Stimulated activated CD4-positive, alpha-beta T cell treated with anti-CD3 and anti-CD28 coated beads, Interleukin-15, amount 100 ng/mL, for 1 hour (primary cell): Measurements from ENCODE around the gene MN1.

Experiments
- DNase-seq, 2 donors: peaks; one replicate each; pipeline ENCODE4 v3.0.0-alpha.2; 2020; ENCODE audit warnings: low read depth in 1 of 2, low spot score in 1 of 2

MN1 gene

GRCh38 chr22:27801616-27802345 is at the start of gene MN1:
Gene MN1 (minus strand): TSS chr22:27801756. CDS start chr22:27800543, 1,213 bp downstream.
- peak; percentile 19 to 52 for DNase-seq

GRCh38 chr22:27850000-27850521 is 48.5 kb upstream of the MN1 start:
- no peak for DNase-seq

DNA sequence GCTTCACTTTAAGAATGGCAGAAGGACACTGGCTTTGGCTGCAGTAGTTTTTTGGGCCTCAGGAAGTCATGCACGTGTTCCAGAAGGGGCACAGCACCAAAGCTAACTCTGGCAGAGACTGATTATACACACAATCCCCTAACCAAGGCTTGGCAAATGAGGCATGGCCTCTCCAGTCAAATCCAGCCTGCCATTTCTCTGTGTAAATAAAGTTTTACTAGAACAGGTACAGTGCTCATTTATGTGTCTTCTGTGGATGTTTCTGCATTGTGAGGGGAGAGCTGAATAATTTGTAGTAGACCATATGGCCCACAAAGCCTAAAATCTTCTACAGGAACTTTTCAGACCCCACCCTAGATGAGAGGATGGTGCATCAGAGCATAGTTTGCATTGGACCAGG is 46.4 kb upstream of the MN1 start:
- no peak for DNase-seq

GRCh38 chr22:27846910-27847309 is 45.4 kb upstream of the MN1 start:
- no peak for DNase-seq

- no peak for DNase-seq
These were observed 44.7 kb upstream of the MN1 start for GRCh38 chr22:27846248-27846757.

DNA sequence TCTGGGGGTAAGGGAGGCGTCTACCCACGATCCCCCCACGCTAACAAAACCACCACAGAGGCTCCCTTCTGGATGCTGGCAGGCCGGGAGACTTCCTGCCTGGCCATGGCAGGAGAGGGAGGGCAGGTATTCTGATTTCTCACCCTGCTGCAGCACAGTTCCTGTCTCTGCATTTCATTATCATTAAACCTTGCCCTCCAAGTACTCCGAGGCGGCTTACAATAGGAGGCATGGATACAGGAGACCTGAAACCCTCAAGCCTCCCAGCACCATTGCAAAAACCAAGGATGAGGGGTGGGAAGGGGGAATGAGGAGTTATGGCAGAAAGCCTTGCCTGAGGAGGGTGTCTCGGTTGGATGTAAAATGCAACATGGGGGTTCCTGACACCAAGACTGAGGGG is 44.1 kb upstream of the MN1 start:
- no peak for DNase-seq

GRCh38 chr22:27844656-27845591 is 43.4 kb upstream of the MN1 start:
- DNase-seq: no peak

GRCh38 chr22:27844256-27844655 is 42.7 kb upstream of the MN1 start:
- DNase-seq: no peak

DNA sequence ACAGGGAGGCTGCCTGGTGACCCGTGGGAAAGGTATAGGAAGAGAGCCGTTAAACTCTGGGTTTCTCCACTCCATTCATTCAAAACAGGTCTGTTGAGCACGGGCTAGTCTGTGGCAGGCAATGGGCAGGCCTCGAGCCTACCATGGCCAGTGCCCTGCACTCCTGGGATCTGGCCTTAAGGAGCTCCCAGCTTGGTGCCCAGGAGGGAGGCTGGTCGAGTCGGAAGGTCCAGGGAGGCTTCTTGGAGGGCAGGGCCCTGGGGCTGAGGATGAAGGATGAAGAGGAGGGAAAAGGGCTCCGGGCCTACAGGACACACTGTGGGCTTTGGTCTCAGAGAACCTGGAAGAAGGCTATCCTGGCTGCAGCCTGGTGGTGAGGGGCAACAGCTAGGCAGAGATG is 41.9 kb upstream of the MN1 start:
- DNase-seq: no peak

- no peak for DNase-seq
These were observed 41.3 kb upstream of the MN1 start for GRCh38 chr22:27842669-27843431.

- DNase-seq: no peak
These were observed 40.6 kb upstream of the MN1 start for GRCh38 chr22:27842201-27842600.

DNA sequence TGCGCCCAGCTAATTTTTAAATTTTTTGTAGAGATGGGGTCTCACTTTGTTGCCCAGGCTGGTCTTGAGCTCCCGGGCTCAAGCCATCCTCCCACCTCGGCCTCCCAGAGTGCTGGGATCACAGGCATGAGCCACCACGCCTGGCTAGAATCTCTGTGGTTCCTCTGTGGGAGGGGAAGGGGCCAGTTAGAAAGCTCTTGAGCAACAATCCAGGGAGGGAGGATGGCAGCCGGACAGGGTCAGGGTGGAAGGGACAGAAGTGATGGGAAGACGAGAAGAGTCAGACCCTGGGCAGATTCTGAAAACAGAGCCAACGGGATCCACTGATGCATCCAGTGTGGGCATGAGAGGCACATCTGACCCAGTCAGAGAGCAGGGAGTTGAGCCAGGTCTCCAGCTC is 38.9 kb upstream of the MN1 start:
- no peak for DNase-seq

GRCh38 chr22:27839057-27839660 is 37.6 kb upstream of the MN1 start:
- DNase-seq: no peak

DNA sequence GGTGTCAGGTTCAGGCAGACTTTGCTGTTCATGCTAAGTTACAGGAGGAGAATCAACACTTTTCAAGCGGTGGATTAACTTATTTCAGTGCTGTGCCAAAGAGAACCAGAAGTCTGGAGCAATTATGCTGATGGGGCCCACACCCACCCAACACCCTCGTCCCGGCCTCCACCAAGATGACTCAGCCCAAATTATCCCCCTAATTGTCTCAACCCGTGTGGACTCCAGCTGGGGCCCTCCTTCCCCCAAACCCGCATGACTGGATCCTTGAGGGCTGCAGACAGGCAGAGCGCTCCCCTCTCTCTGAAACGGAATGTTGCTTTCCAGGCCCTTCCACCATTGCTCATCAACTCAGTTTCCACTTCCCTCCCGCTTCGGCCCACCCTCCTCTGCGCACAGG is 34.6 kb upstream of the MN1 start:
- no peak for DNase-seq

DNA sequence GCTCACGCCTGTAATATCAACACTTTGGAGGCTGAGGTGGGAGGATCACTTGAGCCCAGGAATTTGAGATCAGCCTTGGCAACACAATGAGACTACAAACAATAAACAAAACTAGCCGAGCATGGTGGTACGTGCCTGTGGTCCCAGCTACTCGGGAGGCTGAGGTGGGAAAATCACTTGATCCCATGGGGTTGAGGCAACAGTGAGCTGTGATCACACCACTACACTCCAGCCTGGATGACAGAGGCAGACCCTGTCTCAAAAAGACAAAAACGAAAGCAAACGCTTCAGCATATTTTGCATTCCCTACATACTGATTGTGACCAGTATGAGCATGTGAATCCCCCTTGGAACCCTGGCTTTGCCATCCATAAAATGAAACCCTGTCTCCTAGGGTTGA is 33.9 kb upstream of the MN1 start:
- DNase-seq: no peak

GRCh38 chr22:27834364-27835185 is 33.0 kb upstream of the MN1 start:
- DNase-seq: no peak

DNA sequence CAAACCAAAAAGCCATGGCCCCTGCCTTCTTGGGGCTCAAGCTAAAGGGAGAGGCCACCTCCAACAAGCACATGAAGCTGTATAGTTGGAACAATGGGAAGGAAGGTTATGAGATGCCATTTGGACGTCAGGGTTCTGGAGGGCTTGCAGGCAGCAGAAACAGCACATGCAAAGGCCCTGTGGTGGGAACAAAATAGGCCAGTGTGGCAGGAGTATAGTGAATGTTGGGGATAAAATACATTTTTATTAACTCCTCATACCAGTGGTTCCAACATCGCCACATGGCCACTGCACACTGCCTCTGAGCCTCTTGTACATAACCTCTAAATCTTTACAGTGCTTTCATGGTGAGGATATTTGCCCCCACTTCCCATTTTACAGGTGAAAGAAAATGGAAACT is 32.2 kb upstream of the MN1 start:
- DNase-seq: no peak

- DNase-seq: no peak
These were observed 31.1 kb upstream of the MN1 start for GRCh38 chr22:27832606-27833005.

- DNase-seq: no peak
These were observed 28.1 kb upstream of the MN1 start for GRCh38 chr22:27829620-27830019.
